HT1080 (cell line): ENCODE measurements around the gene TRIP13. TPM values are rescaled to one million over a fixed set of nuclear protein-coding genes. Genes with fewer than 3 reads are reported as not detected.
"Not testable (repeated sequence)": the region's sequence is repeated elsewhere in the genome, so short reads cannot be mapped to it uniquely, and the experiment has no call there.

Experiments used
- DNase-seq: peaks from one replicate; pipeline ENCODE4 v3.0.0-alpha.2; 2015; ENCODE audit warnings: low read depth
- total RNA-seq: library from RNA; depleted of rRNA; stranded (reverse); fragments of >200 nt; shearing (Covaris generic); gene quantifications from 2 replicates; pipeline ENCODE4 v1.2.3, GENCODE V29; 2014

Gene TRIP13
- total RNA-seq, 1 experiment from 2014 or later, result 220 TPM

DNA sequence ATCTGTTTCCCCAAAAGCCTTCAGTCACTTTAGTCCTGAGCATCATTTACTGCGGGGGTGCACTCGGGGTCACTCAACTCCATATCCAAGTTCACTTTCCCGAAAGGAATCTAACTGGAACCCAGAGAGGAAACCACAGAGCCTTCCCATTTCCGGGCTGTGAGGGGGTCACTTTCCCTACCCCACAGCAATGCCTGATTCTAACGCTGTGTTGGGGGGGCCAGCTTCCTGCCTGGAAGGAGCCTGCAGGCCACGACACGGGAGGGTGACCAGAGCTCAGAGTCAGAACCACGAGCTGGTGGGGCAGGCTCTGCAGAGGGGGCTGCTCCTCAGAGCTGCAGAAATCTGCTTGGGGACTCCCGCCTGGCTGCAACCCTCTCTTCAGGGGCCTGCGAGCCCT is 20.4 kb upstream of the TRIP13 start:
- no peak for DNase-seq

DNA sequence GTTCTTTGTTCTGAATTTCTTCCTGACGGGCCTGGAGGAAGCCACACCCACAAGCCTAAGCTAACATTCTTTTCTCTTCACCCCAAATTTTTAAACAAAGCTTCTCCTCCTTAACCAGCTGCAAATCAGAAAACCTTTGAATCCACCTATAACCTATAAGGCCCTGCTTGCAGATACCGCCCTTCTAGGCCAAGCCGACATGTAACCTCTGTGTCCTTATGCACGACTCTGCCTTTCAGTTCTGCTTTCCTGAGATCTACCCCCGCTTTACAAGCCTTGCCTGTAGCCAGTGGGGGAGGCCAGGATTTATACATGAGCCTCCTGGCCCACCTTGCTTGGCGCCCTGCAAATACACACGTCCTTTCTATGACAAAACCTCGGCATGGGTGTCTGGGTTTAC is 19.4 kb upstream of the TRIP13 start:
- DNase-seq, result no peak

DNA sequence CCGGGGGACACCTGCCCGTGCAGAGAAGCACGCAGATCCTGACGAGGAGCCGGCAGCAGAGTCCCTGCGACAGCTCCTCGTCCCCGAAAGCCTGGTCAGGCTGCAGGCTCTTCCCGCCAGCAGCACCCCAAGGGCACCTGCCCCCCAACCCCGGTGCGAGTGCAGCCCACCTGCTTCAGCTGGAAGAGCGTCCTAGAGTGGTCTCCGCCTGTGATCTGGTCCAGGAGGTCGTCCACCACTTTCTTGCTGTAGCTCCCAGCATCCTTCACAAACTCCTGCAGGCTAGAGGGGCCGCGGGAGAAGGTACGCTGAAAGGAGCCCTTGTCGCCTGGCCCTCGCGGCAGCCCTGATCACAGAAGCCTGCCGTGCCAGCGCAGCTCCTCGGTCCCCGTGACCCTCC is 16.8 kb upstream of the TRIP13 start:
- DNase-seq, result no peak

DNA sequence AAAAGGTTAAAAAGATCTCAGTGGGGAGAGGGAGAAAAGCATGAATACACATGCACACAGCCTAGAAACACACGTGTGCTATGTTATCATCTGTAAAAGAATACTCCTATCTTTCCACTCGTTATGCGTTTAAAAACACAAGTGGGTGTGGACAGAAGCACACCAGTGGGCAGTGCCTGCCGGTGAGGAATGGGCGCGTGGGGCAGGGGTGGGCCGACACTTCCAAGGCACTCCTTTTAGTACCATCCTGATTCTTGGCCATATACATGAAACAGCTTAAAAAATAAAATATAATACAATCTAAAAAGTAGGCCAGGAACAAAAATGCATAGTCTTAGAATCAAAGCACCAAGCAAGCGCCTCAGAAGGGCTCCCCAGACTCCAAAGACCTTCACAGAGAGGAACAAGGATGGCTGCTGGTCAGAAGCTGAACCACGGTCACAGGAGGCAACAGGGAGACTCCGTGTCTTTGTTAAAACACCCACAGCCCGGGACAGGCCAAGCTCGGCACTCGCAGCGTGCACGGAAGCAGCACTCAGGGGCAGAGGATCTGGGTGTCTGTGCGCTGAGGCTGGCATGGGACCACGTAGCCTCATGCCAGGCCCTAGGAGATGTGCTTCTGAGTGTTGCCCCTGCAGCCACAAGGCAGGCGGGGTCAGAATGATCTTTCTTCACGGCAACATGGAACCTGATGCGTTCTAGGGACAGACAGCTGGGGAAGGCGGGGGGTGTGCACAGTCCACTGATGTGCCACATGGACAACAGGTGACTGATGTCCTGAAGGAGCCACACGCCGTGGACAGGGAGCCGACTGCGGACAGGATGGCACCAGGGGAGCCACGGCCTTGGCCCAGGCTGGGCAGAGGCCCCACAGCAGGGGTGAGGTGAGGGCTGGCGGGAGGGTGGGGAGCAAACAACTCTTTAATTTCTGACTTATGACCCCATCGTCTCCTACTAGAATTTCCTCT is 16.0 kb upstream of the TRIP13 start:
- no peak for DNase-seq

DNA sequence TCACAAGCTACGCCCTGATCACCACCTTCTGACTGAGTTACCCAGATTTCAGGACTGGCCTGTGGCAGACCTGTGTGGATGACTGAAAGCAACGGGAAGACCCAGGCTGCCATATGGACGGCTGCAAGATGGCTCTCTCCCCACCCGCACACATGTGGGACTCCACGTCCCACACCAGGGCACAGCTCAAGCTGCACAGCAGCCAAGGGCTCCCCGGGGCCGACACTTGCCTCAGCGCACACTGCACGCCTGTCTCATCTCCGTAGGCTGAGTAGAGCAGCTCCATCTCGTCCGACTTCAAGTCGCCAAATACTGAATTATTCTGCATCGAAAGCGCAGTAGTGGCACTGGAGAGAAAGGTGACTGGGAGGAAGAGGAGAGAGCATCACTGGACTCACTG is 14.6 kb upstream of the TRIP13 start:
- no peak for DNase-seq

DNA sequence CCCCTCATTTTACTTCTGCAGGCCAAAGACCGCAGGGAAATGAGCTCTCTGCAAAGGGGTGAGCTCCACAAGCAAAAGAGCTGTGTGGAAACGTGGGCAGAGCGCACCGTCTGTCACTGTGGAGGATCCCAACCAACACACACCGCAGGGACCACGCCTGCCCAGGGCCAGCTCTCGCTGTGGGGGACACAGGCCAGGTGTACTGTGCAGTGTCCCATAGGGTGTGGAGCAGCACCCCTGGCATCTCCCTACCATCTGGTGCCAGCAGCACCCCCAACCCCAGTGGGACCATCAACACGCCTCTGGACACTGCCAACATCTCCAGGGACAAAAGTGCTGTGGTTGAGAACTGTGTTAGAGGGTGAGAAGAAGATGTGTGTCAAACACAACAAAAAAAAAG is 14.0 kb upstream of the TRIP13 start:
- not testable (repeated sequence) for DNase-seq

DNA sequence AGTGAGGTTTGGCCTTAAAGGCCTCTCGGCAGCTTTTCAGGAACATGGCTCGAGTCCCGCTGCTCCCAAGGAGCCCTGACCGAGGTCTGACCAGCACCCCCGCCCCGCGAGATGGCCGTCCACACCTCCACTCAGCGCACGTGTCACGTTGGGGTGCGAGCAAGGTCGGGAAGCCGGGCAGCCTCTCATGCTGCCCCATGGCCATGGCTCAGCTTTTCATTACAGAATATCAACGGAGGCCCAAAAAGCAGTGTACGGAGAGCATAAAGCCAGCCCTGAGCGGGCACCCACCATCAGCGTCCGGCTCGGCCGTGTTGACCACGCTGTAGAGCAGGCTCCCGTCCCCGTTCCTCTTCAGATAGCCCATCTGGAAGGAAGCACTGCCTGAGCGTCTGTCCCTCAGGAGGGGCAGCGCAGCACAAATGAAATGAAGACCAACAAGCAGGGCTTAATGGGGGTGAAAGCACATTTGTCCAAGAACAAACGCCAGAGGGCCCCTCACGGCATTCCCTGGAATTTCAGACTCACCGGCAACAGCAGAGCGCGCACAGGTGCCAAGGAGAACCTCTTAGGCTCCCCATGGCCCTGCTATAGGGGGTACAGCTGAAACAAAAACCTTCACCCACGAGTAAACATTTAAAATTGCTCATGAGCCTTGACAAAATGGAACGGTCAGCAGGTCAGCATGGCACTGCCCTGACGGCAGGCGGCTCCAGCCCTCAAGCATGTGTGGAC is 11.7 kb upstream of the TRIP13 start:
- no peak for DNase-seq

DNA sequence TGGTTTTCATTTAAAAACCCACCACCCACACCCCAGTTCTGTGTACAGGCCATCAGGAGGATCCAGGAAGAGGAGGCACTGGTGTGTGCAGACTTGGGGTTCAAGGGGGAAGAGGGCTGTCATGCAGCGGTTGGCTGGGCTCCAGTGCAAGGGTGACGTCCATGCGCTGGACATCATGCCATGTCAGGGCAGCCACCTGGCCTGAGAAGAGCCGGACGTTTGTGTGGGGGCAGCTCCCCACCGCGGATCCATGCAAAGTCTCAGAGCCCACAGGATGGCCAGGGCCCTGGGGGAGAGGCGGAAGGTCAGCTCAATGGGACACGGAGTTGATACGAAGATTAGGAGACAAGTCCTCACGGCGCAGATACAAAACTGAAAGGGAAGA is 11.1 kb upstream of the TRIP13 start:
- DNase-seq, result no peak

DNA sequence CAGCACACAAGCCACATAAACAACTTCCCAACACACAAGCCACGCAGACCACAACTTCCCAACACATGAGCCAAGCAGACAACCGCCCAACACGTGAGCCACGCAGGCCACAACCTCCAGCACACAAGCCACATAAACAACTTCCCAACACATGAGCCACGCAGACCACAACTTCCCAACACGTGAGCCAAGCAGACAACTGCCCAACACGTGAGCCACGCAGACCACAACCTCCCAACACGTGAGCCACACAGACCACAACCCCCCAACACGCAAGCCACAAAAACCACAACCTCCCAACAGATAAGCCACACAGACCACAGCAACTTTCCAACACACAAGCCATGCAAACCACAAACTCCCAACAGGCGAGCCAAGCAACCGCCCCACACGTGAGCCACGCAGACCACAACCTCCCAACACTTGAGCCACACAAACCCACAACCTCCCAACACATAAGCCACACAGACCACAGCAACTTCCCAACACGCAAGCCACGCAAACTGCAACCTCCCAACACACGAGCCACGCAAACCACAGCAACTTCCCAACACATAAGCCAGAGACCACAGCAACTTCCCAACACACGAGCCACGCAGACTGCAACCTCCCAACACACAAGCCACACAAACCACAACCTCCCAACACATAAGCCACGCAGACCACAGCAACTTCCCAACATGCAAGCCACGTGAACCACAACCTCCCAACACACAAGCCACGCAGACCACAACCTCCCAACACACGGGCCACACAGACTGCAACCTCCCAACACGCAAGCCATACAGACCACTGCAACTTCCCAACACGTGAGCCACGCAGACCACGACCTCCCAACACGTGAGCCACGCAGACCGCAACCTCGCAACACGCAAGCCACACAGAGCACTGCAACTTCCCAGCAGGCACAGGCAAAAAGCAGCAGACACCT is 10.2 kb upstream of the TRIP13 start:
- DNase-seq, result no peak

DNA sequence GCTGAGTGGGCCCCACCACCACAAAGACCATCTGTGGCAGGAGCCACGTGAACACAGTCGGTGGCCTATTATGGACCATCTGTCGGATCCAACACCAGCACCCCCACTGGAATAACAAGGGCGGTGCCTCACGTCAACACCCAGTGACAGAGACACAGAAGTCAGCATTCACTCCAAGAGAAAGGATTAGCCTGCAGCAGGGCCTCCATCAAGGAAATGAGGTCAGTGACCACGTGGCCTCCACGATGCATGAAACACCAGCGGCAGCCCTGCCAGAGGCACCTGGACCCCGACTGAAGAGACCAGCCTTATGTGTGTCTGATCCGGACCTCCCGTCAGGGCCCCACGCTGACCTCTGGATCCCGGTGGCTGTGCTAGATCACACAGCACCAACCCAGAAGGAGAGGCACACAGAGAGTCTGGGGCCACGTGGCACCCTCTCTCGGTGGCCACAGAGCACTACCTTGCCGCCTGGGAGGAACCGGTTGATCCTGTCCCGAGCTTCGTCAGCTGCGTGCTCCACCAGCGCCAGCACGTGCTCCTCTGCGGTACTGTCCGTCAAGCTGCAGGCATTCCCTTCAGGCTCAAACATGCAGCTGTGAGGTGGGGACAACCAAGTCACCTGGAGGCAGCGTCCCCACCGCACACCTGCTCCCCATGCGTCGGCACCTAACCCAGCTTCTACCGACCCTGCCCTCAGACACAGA is 9.1 kb upstream of the TRIP13 start:
- no peak for DNase-seq

DNA sequence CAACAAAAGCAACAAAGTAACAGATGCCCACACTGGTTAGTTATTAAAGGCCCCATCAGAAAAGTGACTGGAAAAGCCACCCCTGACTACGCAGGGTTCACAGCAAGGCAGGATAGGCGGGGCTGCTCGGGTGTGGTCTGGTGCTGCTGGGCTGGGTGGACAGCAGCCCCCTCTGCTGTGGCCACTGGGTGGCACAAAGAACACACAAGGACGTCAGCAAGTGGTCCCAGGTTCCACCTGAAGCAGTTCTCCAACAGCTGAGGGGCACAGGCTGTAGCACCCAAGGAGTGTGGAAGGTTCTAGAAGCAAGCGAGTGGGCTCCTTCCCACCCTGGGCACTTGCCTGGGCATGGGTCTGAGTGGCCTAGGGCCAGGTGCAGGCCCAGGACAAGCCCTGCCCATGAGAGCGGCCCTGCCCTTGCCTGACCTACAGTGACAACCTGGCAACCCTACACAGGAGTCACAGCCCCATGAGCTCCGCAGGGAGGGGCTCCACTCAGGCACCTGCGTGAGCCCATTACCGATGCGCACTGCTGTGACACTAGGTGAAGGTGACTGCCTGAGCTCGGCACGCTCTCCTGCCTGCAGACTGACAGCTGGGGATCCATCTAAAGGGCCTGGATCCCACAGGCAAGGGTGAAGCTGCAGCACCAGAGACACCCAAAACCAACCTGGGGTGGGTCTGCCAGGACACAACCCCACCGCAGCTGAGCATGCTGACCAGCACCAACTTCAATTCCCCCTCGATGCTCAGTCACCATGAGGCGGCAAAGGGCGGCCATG is 8.1 kb upstream of the TRIP13 start:
- no peak for DNase-seq

DNA sequence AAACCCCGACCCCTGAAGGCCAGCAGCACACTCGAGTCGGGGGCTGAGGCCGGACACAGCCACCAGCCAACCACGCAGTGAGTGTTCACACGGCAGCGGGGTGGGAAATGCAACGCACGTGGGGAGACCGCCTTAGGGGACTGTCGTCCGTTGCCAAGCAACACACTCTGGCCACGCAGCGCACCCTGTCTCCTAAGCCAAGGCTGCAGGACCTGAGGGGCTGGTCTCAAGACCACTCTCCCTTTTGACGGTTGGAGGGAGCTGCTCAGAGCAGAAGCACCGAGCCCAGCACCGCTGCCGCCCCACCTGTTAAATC is 7.6 kb upstream of the TRIP13 start:
- no peak for DNase-seq

DNA sequence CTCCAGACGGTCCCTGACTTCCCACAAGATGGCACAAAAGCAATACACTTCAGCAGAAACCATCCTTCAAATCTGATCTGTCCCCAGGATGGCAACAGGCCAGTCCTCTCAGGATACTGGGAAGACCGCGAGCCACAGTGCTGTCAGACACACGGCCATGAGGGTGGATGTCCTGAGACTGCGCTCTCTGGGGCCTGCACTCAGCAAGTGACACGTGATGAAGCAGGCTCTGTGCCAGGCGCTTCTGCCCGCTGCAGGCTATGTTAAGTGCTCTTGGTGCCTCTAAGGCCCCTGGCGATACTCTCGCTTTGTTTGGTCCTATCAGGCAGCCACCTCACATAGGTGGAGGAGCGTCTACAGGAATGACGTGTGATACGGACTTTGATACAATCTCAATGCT is 7.2 kb upstream of the TRIP13 start:
- DNase-seq, result no peak

DNA sequence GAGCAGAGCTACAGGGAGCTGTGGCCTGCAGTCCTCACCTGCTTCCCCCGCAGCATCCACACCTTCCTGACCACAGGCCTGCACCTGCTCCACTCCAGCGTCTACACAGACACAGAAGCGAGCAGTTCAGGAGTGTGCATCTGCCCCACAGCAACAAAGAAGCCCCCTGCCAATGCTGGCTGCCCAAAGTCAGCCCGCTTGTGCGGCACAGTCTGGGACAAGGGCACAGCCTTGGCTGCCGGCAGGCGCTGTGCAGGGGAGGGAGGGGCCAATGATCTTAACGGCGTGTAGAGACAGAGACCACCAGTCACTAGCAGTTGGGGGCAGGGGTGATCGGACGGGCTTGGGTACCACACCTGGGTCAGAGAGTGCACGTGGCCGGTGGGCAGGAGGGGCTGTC is 6.6 kb upstream of the TRIP13 start:
- DNase-seq, result no peak

DNA sequence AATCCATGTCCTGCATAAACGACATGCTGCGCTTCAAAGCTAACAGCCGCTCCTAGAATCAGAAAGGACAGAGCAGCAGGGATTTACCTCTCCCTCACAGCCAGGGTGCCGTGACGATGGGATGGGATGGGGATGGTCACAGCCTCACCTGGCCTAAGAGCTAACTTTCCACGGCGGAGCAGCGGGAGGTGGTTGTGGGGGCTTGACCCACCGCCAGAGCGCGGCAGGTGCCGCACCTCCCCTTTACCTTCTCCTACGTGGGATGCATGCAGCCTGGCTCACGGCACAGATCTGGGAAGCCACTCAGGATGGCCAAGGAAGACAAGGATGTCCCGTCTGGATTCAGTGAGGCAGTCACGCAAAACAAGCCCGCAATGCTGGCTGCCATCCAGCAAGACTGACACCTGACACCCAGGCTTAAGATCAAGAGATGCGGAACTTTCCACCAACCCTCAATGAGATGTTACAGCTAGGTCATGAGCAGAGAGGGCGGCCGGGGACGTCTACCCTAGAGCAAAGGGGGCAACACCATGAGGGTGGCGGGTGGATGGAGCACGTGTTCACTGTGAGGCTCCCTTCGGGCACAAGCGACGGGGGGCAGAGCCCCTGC is 5.9 kb upstream of the TRIP13 start:
- DNase-seq, result no peak

DNA sequence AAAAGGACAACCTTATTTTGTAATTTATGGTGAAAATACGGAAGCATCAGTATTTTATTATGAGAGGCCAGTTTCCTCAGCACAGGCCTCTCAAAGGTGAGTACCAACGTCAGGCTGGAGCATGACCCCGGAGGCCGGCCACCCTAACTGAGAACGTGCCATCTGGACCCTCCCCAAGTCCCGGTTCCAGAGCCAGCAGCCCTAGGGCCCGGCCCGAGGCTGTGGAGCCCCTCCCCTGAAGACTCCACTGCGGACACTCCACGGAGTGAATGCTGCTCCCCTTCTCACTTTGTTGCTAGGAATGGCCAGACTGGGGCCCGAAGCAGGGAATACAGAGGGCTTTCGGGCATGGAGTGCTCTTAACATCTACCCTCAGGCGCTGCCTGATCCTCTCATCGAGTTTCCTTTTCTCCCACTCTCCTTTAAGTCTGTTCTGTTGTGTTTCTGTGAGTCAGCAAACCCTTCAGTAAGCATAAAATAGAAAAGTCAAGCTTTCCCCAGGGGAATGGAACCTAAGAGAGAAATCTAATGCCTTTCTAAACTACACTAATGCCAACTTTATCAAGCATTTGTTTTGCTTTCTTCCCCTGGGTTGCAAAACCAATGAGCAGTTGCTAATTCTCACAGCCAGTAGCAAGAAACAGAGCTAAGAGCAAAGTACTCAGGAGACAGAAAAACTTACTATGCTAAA is 4.6 kb upstream of the TRIP13 start:
- no peak for DNase-seq

DNA sequence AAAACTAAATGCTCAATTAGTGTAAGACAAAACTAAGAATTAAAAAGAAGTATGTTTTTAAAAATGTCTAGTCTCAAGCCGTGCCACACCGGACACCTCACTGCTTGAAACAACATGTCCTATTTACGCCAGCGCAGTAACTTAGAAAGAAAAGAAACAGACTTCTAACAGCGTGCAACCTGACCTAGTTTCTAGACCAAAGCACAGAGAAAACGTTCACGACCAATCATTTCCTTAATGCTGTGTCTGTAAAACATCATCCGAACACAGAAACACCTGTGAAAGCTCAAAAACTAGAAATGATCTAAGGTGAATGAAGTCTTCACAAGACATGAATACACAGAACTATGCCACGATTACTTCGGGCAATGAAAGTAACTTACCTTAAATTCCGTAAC is 4.0 kb upstream of the TRIP13 start:
- no peak for DNase-seq

DNA sequence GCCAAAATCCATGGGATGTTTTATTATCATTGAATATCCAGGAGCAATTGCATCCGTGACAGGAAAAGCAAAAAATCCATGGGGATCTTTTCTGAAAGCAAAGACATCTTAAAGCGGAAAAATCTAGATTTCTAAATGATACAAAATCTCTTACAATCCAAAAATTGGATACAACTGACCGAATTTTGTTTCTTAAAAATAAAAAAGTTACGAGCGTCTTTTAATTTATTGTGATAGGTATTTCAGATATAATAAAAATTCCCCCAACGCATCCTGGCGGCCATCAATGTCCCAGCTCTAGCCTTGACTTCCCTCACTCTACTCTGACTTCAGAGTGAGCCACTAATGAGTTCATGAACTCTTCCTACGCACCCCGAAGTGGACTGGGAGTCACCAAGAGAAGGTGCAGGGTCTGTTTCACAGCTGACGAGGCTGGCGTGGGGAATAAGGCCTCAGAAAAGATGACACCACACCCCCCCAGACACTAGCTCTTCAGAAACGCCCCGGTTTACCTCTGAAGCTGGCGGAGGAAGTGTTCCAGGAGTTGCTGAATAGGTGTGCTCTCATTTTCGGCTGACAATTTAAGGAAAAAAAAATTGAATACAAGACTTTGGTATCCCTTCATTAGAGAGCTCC is 3.5 kb upstream of the TRIP13 start:
- no peak for DNase-seq
